Activated CD4-positive, alpha-beta memory T cell treated with anti-CD3 and anti-CD28 coated beads for 36 hours (primary cell): Measurements from ENCODE around the gene ASTN2. TPM values are rescaled to one million over a fixed set of nuclear protein-coding genes. Genes with fewer than 3 reads are reported as not detected.

Experiments
- CTCF ChIA-PET: fragments of 350-600 bp; sonication (Branson Sonifier 250); formaldehyde crosslinking; loops from one replicate; lab custom pipeline; 2021; ENCODE audit warnings: antibody characterized with exemption, inconsistent platforms; lab: Charles Lee
- POLR2A ChIA-PET: fragments of 350-600 bp; sonication (Branson Sonifier 250); formaldehyde crosslinking; loops from one replicate; lab custom pipeline; 2021; ENCODE audit warnings: antibody characterized with exemption; lab: Charles Lee
- DNase-seq: peaks from one replicate; pipeline ENCODE4 v3.0.0-alpha.2; 2020
- H3K27ac Mint-ChIP-seq: one replicate; pipeline ENCODE4 v1.8.0; 2021; ENCODE audit warnings: mixed read lengths
- H3K27me3 Mint-ChIP-seq: one replicate; pipeline ENCODE4 v1.8.0; 2021; ENCODE audit warnings: mixed read lengths
- H3K36me3 Mint-ChIP-seq: one replicate; pipeline ENCODE4 v1.8.0; 2021; ENCODE audit warnings: mixed read lengths
- H3K4me1 Mint-ChIP-seq: one replicate; pipeline ENCODE4 v1.8.0; 2021; ENCODE audit warnings: low read depth, mixed read lengths
- H3K4me3 Mint-ChIP-seq: one replicate; pipeline ENCODE4 v1.8.0; 2021; ENCODE audit warnings: mild to moderate bottlenecking, mixed read lengths
- H3K9me3 Mint-ChIP-seq: one replicate; pipeline ENCODE4 v1.8.0; 2021; ENCODE audit warnings: mixed read lengths
- intact Hi-C: fragments of 100-400 bp; cut with micrococcal nuclease; formaldehyde crosslinking; loops from one replicate; pipeline ENCODE4 v1.15.1; 2023
- total RNA-seq, 2 experiments: library from RNA; stranded (reverse); gene quantifications; one replicate each; pipeline ENCODE4 v1.2.3, GENCODE V29; 2021

ASTN2 gene
- total RNA-seq, 2 experiments from 2014 or later = 3.3 to 3.4 TPM

- intact Hi-C loops = no loop called here
- Mint-ChIP-seq H3K27ac (no peak overlapping the region), H3K4me1 (no peaks in the 10 kb centered on the region), H3K9me3 (no peaks in the 10 kb centered on the region), H3K36me3 (peaks cover 21% of the 10 kb centered on the region), H3K4me3 (no peak overlapping the region), H3K27me3 (no peaks in the 10 kb centered on the region)
- ChIA-PET POLR2A (no interaction called here), CTCF (no interaction called here)
- no peak for DNase-seq
Measured at GRCh38 chr9:116419181-116419580, 995.7 kb downstream of the ASTN2 start.

DNA sequence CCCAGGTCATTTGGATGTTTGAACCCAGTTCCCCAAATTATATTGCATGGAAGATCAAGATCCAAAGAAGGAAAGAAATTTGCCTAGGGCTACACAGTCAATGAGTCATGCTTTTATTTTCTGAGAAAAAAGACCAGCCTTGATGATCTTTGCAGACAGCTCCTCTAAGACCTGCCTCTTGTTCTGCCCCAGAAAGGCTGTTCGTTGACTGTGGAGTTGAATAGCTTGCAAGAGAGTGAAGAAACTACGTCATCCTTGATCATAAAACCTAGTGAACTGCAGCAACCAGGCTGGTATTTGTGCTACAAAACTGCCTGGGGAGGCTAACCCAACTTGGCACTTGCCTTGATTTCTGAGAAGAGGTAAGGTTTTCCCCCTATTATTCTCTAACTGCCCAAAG lies 997.4 kb downstream of the ASTN2 start:
- H3K9me3 Mint-ChIP-seq = no peaks in the 10 kb centered on the region
- ChIA-PET CTCF (no interaction called here), POLR2A (no interaction called here)
- H3K4me3 Mint-ChIP-seq = no peak overlapping the region
- H3K4me1 Mint-ChIP-seq = no peaks in the 10 kb centered on the region
- intact Hi-C loops = no loop called here
- H3K27ac Mint-ChIP-seq = no peak overlapping the region
- no peaks in the 10 kb centered on the region for H3K27me3 Mint-ChIP-seq
- peaks cover 18% of the 10 kb centered on the region for H3K36me3 Mint-ChIP-seq
- no peak for DNase-seq

DNA sequence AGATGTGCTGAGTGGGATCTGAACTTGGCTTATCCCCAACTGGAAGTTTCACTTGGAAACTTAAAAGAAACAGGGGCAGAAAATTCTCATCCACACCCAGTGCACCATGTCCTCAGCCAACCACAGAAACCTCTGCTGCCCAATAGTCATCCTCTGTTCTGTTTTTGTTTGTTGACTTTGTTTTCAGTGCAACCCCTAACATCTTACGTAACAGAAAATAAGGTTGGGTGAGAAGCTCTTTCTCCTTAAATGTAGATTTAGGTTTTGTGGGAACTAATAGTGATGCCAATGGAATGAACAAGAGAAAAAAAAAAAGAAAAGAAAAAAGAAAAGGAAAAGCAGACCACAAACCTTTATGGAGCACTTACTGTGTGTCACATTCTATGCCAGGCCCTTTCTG lies 998.4 kb downstream of the ASTN2 start:
- H3K27ac Mint-ChIP-seq = no peak overlapping the region
- CTCF ChIA-PET = no interaction called here
- no peaks in the 10 kb centered on the region for H3K27me3 Mint-ChIP-seq
- no peaks in the 10 kb centered on the region for H3K9me3 Mint-ChIP-seq
- H3K4me3 Mint-ChIP-seq = no peak overlapping the region
- no peaks in the 10 kb centered on the region for H3K4me1 Mint-ChIP-seq
- intact Hi-C loops = no loop called here
- POLR2A ChIA-PET = no interaction called here
- DNase-seq = no peak
- H3K36me3 Mint-ChIP-seq = peaks cover 18% of the 10 kb centered on the region

DNA sequence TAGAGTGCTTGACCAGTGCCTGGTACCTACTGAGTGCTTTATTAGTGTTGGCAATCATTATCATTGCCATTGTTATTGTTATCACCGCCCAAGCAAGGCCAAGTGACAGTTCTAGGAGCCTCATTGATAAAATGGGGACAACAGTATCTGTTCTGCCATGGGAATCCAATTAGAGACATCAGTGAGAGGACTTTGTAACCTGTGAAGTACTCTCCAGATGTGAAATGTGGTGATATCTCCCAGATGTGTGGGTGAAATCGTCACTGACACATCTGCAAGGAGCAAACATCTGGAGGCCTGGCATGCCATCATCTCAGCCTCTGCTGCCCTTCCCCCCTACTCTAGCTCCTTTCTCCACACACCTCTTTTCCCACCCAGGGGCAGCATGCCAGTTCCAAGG lies 1000.5 kb downstream of the ASTN2 start:
- ChIA-PET CTCF (no interaction called here), POLR2A (no interaction called here)
- H3K36me3 Mint-ChIP-seq = peaks cover 9% of the 10 kb centered on the region
- no peaks in the 10 kb centered on the region for H3K4me1 Mint-ChIP-seq
- intact Hi-C loops = no loop called here
- no peak for DNase-seq
- H3K27ac Mint-ChIP-seq = no peak overlapping the region
- H3K9me3 Mint-ChIP-seq = no peaks in the 10 kb centered on the region
- H3K27me3 Mint-ChIP-seq = no peaks in the 10 kb centered on the region
- H3K4me3 Mint-ChIP-seq = no peak overlapping the region

DNA sequence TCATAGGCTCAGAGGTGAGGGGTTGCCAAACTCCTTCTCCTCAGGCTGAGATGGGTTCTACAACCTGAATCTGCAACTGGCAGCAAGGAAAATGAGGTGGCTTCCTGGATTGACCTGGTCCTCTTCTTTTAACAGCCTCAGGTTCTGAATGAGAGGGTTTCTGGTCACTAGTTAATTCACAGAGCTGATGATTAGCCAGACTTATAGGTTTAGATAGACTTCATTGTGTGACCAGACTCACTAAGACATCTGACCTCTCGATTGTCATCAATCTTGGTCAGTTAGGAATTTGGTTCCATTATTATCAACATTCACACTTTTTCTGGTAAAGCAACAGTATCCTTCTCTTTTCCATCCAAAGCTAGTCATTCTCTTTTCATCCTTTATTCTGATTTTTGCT lies 1003.4 kb downstream of the ASTN2 start:
- CTCF ChIA-PET = no interaction called here
- POLR2A ChIA-PET = no interaction called here
- DNase-seq = no peak
- H3K4me3 Mint-ChIP-seq = no peak overlapping the region
- H3K27me3 Mint-ChIP-seq = no peaks in the 10 kb centered on the region
- H3K9me3 Mint-ChIP-seq = no peaks in the 10 kb centered on the region
- no peaks in the 10 kb centered on the region for H3K4me1 Mint-ChIP-seq
- no peaks in the 10 kb centered on the region for H3K36me3 Mint-ChIP-seq
- no peak overlapping the region for H3K27ac Mint-ChIP-seq
- intact Hi-C loops = no loop called here

DNA sequence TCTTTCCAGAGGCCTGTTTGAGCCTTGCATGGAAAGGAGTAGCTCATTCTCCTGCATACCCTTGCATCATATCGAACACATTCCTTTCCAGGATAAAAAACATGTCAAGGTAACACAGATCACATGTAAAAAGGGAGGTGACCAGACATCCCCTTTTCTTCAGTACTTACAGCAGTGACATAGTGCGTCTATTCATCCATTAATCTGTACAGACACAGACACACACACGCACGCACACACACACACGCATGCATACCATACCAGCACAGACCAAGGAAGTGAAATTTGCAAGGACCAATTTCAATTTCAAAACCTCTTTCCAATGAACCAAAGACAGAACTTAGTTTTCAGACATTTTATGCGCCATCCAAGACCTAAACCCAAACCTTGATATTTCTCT lies 1005.2 kb downstream of the ASTN2 start:
- H3K36me3 Mint-ChIP-seq = no peaks in the 10 kb centered on the region
- no peak overlapping the region for H3K4me3 Mint-ChIP-seq
- intact Hi-C loops = no loop called here
- H3K9me3 Mint-ChIP-seq = no peaks in the 10 kb centered on the region
- POLR2A ChIA-PET = no interaction called here
- CTCF ChIA-PET = no interaction called here
- no peak for DNase-seq
- no peaks in the 10 kb centered on the region for H3K4me1 Mint-ChIP-seq
- no peak overlapping the region for H3K27ac Mint-ChIP-seq
- no peaks in the 10 kb centered on the region for H3K27me3 Mint-ChIP-seq

- ChIA-PET POLR2A (no interaction called here), CTCF (no interaction called here)
- no peaks in the 10 kb centered on the region for H3K9me3 Mint-ChIP-seq
- H3K4me1 Mint-ChIP-seq = no peaks in the 10 kb centered on the region
- no peaks in the 10 kb centered on the region for H3K27me3 Mint-ChIP-seq
- H3K36me3 Mint-ChIP-seq = no peaks in the 10 kb centered on the region
- intact Hi-C loops = no loop called here
- DNase-seq = no peak
- no peak overlapping the region for H3K4me3 Mint-ChIP-seq
- no peak overlapping the region for H3K27ac Mint-ChIP-seq
Measured at GRCh38 chr9:116409129-116409528, 1005.7 kb downstream of the ASTN2 start.

DNA sequence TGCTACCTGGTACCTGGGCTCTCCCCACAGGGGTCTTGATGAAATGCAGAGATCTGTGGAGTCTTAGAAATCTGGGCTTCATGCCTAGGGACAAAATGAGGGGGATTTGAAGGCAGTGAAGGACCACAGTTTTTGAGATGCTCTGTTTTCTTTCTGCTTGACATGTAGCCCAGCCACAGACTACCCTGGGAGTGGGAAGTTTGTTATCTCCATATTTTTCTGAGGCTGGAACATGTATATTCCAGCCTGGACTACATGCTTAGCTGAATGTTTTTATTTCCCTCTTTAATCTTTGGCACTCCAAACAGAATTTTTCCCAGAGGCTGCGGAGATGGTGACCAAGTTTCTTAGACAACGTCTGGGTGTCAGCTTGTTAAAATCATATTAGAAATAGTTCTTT lies 1008.4 kb downstream of the ASTN2 start:
- no peaks in the 10 kb centered on the region for H3K4me1 Mint-ChIP-seq
- H3K9me3 Mint-ChIP-seq = no peaks in the 10 kb centered on the region
- no peak overlapping the region for H3K27ac Mint-ChIP-seq
- ChIA-PET POLR2A (no interaction called here), CTCF (no interaction called here)
- H3K36me3 Mint-ChIP-seq = no peaks in the 10 kb centered on the region
- no peak overlapping the region for H3K4me3 Mint-ChIP-seq
- intact Hi-C loops = no loop called here
- H3K27me3 Mint-ChIP-seq = no peaks in the 10 kb centered on the region
- no peak for DNase-seq

DNA sequence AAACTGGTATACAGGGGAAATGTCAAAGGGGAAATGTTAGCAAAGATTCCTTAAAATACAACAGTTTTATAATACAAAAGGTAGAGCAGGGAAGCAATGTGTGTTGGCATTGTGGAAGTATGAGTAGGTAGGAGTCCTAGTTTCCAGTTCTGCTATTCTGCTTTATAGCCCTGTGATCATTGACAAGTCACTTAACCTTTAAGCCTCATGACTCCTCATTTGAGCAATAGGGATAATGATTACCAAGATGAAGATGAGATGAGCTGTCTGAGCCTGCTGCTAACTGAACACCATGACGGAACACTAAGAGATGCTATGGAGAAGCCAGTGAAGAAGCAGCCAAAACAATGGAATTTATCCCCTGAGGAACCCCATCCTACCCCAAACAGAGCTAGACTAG lies 1009.5 kb downstream of the ASTN2 start:
- ChIA-PET POLR2A (no interaction called here), CTCF (no interaction called here)
- Mint-ChIP-seq H3K36me3 (no peaks in the 10 kb centered on the region), H3K9me3 (no peaks in the 10 kb centered on the region), H3K4me3 (no peak overlapping the region), H3K27me3 (no peaks in the 10 kb centered on the region), H3K4me1 (no peaks in the 10 kb centered on the region), H3K27ac (no peak overlapping the region)
- DNase-seq = no peak
- intact Hi-C loops = no loop called here

GRCh38 chr9:116404228-116404627 lies 1010.6 kb downstream of the ASTN2 start:
- H3K4me3 Mint-ChIP-seq = no peak overlapping the region
- POLR2A ChIA-PET = no interaction called here
- no peaks in the 10 kb centered on the region for H3K9me3 Mint-ChIP-seq
- H3K36me3 Mint-ChIP-seq = no peaks in the 10 kb centered on the region
- no peaks in the 10 kb centered on the region for H3K4me1 Mint-ChIP-seq
- no peak overlapping the region for H3K27ac Mint-ChIP-seq
- CTCF ChIA-PET = no interaction called here
- H3K27me3 Mint-ChIP-seq = no peaks in the 10 kb centered on the region
- intact Hi-C loops = no loop called here
- no peak for DNase-seq

DNA sequence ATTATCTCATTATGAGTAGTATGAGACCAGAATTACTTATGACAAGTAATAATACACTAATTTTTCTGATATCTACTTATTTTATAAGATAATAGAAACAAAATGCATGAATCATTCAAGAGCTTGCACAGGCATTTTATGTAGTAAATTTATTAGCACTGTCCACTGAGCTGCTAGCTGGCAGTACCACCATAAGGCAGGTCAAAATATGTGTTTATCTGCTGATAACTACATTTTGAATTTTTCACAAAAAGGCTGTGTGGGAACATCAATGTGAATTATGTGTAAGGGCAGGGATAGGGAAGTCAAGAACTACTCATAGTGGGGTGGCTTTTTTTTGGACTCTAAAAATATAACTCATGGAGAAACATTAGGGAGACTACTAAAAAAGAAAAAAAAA lies 1011.7 kb downstream of the ASTN2 start:
- H3K27me3 Mint-ChIP-seq = no peaks in the 10 kb centered on the region
- H3K4me1 Mint-ChIP-seq = no peaks in the 10 kb centered on the region
- CTCF ChIA-PET = no interaction called here
- no peaks in the 10 kb centered on the region for H3K9me3 Mint-ChIP-seq
- H3K4me3 Mint-ChIP-seq = no peak overlapping the region
- POLR2A ChIA-PET = no interaction called here
- intact Hi-C loops = no loop called here
- no peak for DNase-seq
- H3K36me3 Mint-ChIP-seq = no peaks in the 10 kb centered on the region
- no peak overlapping the region for H3K27ac Mint-ChIP-seq

- H3K9me3 Mint-ChIP-seq = no peaks in the 10 kb centered on the region
- H3K4me1 Mint-ChIP-seq = no peaks in the 10 kb centered on the region
- H3K36me3 Mint-ChIP-seq = no peaks in the 10 kb centered on the region
- no peak overlapping the region for H3K27ac Mint-ChIP-seq
- no peak overlapping the region for H3K4me3 Mint-ChIP-seq
- no peaks in the 10 kb centered on the region for H3K27me3 Mint-ChIP-seq
- POLR2A ChIA-PET = no interaction called here
- CTCF ChIA-PET = no interaction called here
- intact Hi-C loops = no loop called here
- no peak for DNase-seq
Measured at GRCh38 chr9:116395699-116396037, 1019.2 kb downstream of the ASTN2 start.

DNA sequence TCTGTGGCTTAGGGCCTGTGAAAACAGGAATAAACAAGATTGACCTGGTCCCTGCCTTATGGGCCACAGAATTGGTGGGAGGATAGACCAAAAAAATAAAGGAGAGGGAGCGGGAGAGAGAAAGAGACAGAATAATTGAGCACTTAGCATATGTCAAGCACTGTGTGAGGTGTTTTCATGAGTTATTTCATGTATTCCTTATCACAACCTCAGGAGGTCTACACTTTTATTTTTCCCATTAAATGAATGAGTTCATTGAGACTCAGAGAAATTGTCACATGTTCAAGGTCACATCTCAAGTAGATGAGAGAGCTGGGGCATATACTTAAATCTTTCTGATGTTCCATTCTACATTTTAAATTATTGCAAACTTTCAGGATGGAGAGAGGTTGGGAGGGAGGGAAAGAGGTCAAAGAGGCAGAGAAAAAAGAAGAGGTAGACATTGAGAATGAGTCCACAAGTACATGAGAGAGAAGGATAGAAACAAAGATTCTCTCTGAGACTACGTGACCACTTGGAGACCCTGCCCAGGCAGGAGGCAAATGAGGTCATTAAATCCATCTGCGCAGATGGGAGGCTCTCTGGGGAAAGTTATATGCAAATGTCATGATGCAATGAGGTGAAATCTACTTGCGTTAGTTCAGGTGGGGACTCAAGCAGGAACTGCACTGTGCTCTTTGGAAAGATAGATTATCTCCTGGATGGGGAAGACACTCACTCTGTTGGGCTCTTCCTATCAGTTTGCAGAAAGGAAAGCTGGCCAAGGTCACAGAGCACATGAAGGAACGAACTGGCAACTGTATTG lies 1019.8 kb downstream of the ASTN2 start:
- intact Hi-C loops = no loop called here
- Mint-ChIP-seq H3K4me3 (no peak overlapping the region), H3K27me3 (no peaks in the 10 kb centered on the region), H3K36me3 (no peaks in the 10 kb centered on the region), H3K27ac (no peak overlapping the region), H3K9me3 (no peaks in the 10 kb centered on the region), H3K4me1 (no peaks in the 10 kb centered on the region)
- ChIA-PET CTCF (interaction anchor here (0.8 kb wide), 1 partner anchor 85 kb away, joined by 3 read pairs; no protein-coding TSS in a partner anchor), POLR2A (no interaction called here)
- DNase-seq = no peak
